ENCODE measurements around the gene EFCAB12.
"Not testable (repeated sequence)": the region's sequence is repeated elsewhere in the genome, so short reads cannot be mapped to it uniquely, and the experiment has no call there.

DNA sequence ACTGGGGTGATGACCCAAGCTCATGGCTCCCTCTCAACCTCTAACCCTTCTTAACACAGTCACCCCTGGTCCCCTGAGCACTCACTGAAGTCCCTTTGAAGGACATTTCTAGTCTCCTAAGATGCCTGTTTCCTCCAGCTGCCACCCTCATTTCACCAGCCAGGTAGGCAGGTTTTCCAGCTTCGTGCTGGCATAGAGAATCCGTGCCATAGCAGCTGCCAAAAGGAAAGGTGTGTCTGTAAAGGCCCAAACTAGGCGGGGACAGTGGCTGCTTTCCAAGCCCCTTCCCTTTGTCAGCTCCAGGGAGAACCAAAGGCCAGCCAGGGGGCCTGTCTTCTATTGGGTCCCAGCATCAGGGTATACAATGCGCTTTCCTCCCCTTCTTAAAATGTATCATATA lies 36.9 kb downstream of the EFCAB12 start:
- TF ChIP-seq, protein P1, sequence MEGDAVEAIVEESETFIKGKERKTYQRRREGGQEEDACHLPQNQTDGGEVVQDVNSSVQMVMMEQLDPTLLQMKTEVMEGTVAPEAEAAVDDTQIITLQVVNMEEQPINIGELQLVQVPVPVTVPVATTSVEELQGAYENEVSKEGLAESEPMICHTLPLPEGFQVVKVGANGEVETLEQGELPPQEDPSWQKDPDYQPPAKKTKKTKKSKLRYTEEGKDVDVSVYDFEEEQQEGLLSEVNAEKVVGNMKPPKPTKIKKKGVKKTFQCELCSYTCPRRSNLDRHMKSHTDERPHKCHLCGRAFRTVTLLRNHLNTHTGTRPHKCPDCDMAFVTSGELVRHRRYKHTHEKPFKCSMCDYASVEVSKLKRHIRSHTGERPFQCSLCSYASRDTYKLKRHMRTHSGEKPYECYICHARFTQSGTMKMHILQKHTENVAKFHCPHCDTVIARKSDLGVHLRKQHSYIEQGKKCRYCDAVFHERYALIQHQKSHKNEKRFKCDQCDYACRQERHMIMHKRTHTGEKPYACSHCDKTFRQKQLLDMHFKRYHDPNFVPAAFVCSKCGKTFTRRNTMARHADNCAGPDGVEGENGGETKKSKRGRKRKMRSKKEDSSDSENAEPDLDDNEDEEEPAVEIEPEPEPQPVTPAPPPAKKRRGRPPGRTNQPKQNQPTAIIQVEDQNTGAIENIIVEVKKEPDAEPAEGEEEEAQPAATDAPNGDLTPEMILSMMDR (IDR thresholded peaks at IDR 0.05; ENCODE audit: borderline replicate concordance, extremely low read depth, low read length, poor library complexity, severe bottlenecking), result not testable (repeated sequence)
- not testable (repeated sequence) for TF ChIP-seq EZH2 (IDR thresholded peaks at IDR 0.05; ENCODE audit: borderline replicate concordance, low read depth, low read length, severe bottlenecking)
